ENCODE results near the gene CHST11.

- no peak for TF ChIP-seq CTCF (IDR thresholded peaks at IDR 0.05; ENCODE audit: low read depth, low read length, poor library complexity, severe bottlenecking)
- no peak for TF ChIP-seq EZH2phosphoT487 (IDR thresholded peaks at IDR 0.05; ENCODE audit: borderline replicate concordance, low read length)
These were observed 59.2 kb downstream of the CHST11 start for GRCh38 chr12:104515899-104516298.

All from DOHH2 (cell line).